ENCODE data around the gene DCAF5. TPM values are rescaled to one million over a fixed set of nuclear protein-coding genes. Genes with fewer than 3 reads are reported as not detected.
A peak's percentile ranks its signal among the peaks of the same experiment; 100 is the strongest.

The DCAF5 gene
- polyA plus RNA-seq, 1 donor (not counting 4 experiments of a cell fraction or from before 2014, with no cell fraction given), result 29.5 TPM

GRCh38 chr14:69133206-69134125, 19.5 kb downstream of the DCAF5 start:
- TF ChIP-seq CTCF (optimal IDR thresholded peaks at IDR 0.05 in 1 of 3, IDR thresholded peaks at IDR 0.05 in 1 of 3, conservative IDR thresholded peaks at IDR 0.05 in 1 of 3; ENCODE audit: extremely low read depth in 1 of 3, insufficient read depth in 2 of 3, low read length in 3 of 3), result no peak
- dilution Hi-C loops (cut with MboI; ENCODE audit: extremely low pct_ligation_motif_present, low sequenced_read_pairs), result no loop called here
- no peaks in the 10 kb centered on the region for H3K9me3 ChIP-seq (ENCODE audit: control insufficient read depth, low read depth, low read length)
- H3K27me3 ChIP-seq (ENCODE audit: control insufficient read depth, extremely low read depth, insufficient read depth, low read length), result no peaks in the 10 kb centered on the region
- peak overlapping the region; percentile 88 for H3K4me2 ChIP-seq (ENCODE audit: control insufficient read depth, extremely low read depth, insufficient read depth, low read depth, low read length)
- H3K27ac ChIP-seq (ENCODE audit: control insufficient read depth, insufficient read depth, low read length), result peak overlapping the region; percentile 64
- H4K20me1 ChIP-seq (ENCODE audit: control insufficient read depth, extremely low read depth, insufficient read depth, low read length), result peaks cover 3% of the 10 kb centered on the region
- H3K79me2 ChIP-seq (ENCODE audit: control insufficient read depth, insufficient read depth, low read length), result peaks cover 58% of the 10 kb centered on the region
- H3K4me3 ChIP-seq (ENCODE audit: control insufficient read depth in 2 of 3, extremely low read depth in 1 of 3, insufficient read depth in 2 of 3, low read depth in 1 of 3, low read length in 3 of 3), result peak overlapping the region in 2 of 3 experiments; percentile 22 to 61
- no peak overlapping the region for H2AFZ ChIP-seq (ENCODE audit: control insufficient read depth, low read length)
- H3K4me1 ChIP-seq (ENCODE audit: control insufficient read depth, extremely low read depth, insufficient read depth, low read length), result peaks cover 29% of the 10 kb centered on the region
- peaks cover 2% of the 10 kb centered on the region for H3K9me1 ChIP-seq (ENCODE audit: control insufficient read depth, extremely low read depth, insufficient read depth, low read length)
- peaks cover 0 to 2% of the 10 kb centered on the region in 2 experiments for H3K36me3 ChIP-seq (ENCODE audit: control insufficient read depth in 2 of 2, extremely low read depth in 1 of 2, insufficient read depth in 2 of 2, low read length in 2 of 2)
- no peak for DNase-seq (ENCODE audit: low read depth, low spot score)
- peak; percentile 49 for FAIRE-seq
- peak overlapping the region; percentile 53 for H3K9ac ChIP-seq (ENCODE audit: control insufficient read depth, extremely low read depth, insufficient read depth, low read length)

DNA sequence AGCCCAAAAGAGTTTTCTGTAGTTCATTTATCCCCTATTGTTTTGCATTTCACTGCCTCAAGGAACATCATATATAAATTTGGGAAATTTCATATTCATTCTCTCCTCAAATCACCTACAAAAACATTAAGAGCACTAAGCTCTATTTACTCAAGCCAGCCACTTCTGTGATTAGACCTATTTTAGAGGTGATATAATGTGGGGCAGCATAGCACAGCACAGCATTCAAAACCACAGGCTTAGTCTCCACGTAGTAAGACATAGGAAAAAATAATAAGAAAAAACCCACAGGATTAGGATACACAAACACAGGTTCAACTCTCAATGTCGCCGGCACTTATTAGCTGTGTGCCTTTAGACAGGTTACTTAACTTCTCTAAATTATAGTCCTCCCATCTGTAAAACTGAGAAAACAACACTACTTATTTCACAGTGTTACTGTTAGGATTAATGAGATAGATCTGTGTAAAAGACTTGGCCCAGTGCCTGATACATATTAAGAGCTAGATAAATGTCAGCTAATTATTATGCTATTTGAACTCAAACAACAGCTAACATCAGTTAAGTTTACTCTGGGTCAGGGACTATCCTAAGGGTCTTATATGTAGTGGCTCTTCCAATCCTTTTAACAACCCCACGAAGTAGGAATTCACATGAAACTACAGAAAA, 20.3 kb downstream of the DCAF5 start:
- Histone ChIP-seq H3K4me3 (ENCODE audit: control insufficient read depth in 2 of 3, extremely low read depth in 1 of 3, insufficient read depth in 2 of 3, low read depth in 1 of 3, low read length in 3 of 3) (peak overlapping the region in 1 of 3 experiments; percentile 61), H2AFZ (ENCODE audit: control insufficient read depth, low read length) (no peak overlapping the region), H3K4me2 (ENCODE audit: control insufficient read depth, extremely low read depth, insufficient read depth, low read depth, low read length) (peak overlapping the region; percentile 88), H3K36me3 (ENCODE audit: control insufficient read depth in 2 of 2, extremely low read depth in 1 of 2, insufficient read depth in 2 of 2, low read length in 2 of 2) (peaks cover 0 to 2% of the 10 kb centered on the region in 2 experiments), H3K9ac (ENCODE audit: control insufficient read depth, extremely low read depth, insufficient read depth, low read length) (peak overlapping the region; percentile 53), H3K27ac (ENCODE audit: control insufficient read depth, insufficient read depth, low read length) (peak overlapping the region; percentile 64), H3K9me1 (ENCODE audit: control insufficient read depth, extremely low read depth, insufficient read depth, low read length) (peaks cover 2% of the 10 kb centered on the region), H3K4me1 (ENCODE audit: control insufficient read depth, extremely low read depth, insufficient read depth, low read length) (peaks cover 21% of the 10 kb centered on the region), H3K27me3 (ENCODE audit: control insufficient read depth, extremely low read depth, insufficient read depth, low read length) (no peaks in the 10 kb centered on the region), H4K20me1 (ENCODE audit: control insufficient read depth, extremely low read depth, insufficient read depth, low read length) (peaks cover 3% of the 10 kb centered on the region), H3K9me3 (ENCODE audit: control insufficient read depth, low read depth, low read length) (no peaks in the 10 kb centered on the region), H3K79me2 (ENCODE audit: control insufficient read depth, insufficient read depth, low read length) (peaks cover 60% of the 10 kb centered on the region)
- TF ChIP-seq EZH2 (IDR thresholded peaks at IDR 0.05; ENCODE audit: low read length) (no peak), CTCF (optimal IDR thresholded peaks at IDR 0.05 in 1 of 3, IDR thresholded peaks at IDR 0.05 in 1 of 3, conservative IDR thresholded peaks at IDR 0.05 in 1 of 3; ENCODE audit: extremely low read depth in 1 of 3, insufficient read depth in 2 of 3, low read length in 3 of 3) (no peak)
- DNase-seq (ENCODE audit: low read depth, low spot score) (no peak), FAIRE-seq (no peak)
- dilution Hi-C loops (cut with MboI; ENCODE audit: extremely low pct_ligation_motif_present, low sequenced_read_pairs), result no loop called here
